ENCODE results near the gene SIN3A.

Gene SIN3A

DNA sequence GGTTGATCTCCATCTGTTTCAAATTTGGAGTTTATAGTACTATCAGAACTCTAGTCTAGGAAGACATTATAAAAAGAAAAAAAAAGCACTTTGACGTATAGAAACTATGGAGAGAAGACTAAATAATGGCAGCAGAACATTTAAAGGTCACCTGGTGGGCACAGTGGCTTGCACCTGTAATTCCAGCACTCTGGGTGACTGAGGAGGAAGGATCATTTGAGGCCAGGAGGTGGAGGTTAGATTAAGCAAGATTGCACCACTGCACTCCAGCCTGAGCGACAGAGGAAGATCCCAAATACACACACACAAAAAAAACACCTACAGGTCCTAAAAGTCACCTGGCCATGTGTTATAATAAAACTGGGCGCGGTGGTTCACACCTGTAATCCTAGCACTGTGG, 13.8 kb downstream of the SIN3A start:
- no peak for TF ChIP-seq NFIC (IDR thresholded peaks at IDR 0.05)
- no peak for TF ChIP-seq YY1 (IDR thresholded peaks at IDR 0.05; ENCODE audit: low read depth)
- no peak for TF ChIP-seq EP300 (IDR thresholded peaks at IDR 0.05; ENCODE audit: borderline replicate concordance)
- TF ChIP-seq, protein P1, sequence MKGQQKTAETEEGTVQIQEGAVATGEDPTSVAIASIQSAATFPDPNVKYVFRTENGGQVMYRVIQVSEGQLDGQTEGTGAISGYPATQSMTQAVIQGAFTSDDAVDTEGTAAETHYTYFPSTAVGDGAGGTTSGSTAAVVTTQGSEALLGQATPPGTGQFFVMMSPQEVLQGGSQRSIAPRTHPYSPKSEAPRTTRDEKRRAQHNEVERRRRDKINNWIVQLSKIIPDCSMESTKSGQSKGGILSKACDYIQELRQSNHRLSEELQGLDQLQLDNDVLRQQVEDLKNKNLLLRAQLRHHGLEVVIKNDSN (IDR thresholded peaks at IDR 0.05) = no peak
- TF ChIP-seq TCF12 (IDR thresholded peaks at IDR 0.05; ENCODE audit: low read depth) = no peak
- TF ChIP-seq CREB1 (IDR thresholded peaks at IDR 0.05; ENCODE audit: low read depth) = no peak
- TF ChIP-seq FOXM1 (IDR thresholded peaks at IDR 0.05; ENCODE audit: borderline replicate concordance, low read depth) = no peak
- TF ChIP-seq, protein P2, sequence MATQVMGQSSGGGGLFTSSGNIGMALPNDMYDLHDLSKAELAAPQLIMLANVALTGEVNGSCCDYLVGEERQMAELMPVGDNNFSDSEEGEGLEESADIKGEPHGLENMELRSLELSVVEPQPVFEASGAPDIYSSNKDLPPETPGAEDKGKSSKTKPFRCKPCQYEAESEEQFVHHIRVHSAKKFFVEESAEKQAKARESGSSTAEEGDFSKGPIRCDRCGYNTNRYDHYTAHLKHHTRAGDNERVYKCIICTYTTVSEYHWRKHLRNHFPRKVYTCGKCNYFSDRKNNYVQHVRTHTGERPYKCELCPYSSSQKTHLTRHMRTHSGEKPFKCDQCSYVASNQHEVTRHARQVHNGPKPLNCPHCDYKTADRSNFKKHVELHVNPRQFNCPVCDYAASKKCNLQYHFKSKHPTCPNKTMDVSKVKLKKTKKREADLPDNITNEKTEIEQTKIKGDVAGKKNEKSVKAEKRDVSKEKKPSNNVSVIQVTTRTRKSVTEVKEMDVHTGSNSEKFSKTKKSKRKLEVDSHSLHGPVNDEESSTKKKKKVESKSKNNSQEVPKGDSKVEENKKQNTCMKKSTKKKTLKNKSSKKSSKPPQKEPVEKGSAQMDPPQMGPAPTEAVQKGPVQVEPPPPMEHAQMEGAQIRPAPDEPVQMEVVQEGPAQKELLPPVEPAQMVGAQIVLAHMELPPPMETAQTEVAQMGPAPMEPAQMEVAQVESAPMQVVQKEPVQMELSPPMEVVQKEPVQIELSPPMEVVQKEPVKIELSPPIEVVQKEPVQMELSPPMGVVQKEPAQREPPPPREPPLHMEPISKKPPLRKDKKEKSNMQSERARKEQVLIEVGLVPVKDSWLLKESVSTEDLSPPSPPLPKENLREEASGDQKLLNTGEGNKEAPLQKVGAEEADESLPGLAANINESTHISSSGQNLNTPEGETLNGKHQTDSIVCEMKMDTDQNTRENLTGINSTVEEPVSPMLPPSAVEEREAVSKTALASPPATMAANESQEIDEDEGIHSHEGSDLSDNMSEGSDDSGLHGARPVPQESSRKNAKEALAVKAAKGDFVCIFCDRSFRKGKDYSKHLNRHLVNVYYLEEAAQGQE (IDR thresholded peaks at IDR 0.05; ENCODE audit: low read depth) = no peak
- TF ChIP-seq TAF1 (IDR thresholded peaks at IDR 0.05; ENCODE audit: low read depth) = no peak
- no peak for TF ChIP-seq CEBPB (IDR thresholded peaks at IDR 0.05)
- no peak for TF ChIP-seq ZBTB7A (IDR thresholded peaks at IDR 0.05; ENCODE audit: low read depth)
- TF ChIP-seq, protein P3, sequence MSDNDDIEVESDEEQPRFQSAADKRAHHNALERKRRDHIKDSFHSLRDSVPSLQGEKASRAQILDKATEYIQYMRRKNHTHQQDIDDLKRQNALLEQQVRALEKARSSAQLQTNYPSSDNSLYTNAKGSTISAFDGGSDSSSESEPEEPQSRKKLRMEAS (IDR thresholded peaks at IDR 0.05) = no peak
- TF ChIP-seq EGR1 (IDR thresholded peaks at IDR 0.05) = no peak
- TF ChIP-seq TEAD4 (IDR thresholded peaks at IDR 0.05) = no peak

DNA sequence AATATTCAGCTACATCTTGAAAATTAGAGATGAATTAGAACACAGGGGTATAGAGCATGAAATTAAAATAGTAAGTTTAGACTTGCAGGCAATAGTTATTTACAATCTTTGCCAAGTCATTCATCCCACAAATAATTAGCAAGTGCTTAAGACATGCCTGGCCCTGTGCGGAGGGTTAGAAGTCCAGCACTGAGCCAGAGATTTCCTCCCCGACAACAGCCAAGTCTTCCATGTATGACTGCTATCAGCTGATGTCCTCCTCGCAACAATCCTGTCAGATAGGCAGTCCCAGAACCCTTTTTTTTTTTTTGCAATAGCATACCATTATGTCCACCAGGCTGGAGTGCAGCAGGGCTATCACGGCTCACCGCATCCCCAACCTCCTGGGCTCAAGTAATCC, 14.6 kb downstream of the SIN3A start:
- TF ChIP-seq, protein P1 (IDR thresholded peaks at IDR 0.05) = no peak
- TF ChIP-seq TEAD4 (IDR thresholded peaks at IDR 0.05) = no peak
- TF ChIP-seq NFIC (IDR thresholded peaks at IDR 0.05) = no peak
- no peak for TF ChIP-seq RAD21 (IDR thresholded peaks at IDR 0.05; ENCODE audit: low read depth)
- TF ChIP-seq, protein P3 (IDR thresholded peaks at IDR 0.05) = no peak
- TF ChIP-seq TCF12 (IDR thresholded peaks at IDR 0.05; ENCODE audit: low read depth) = no peak
- TF ChIP-seq FOXM1 (IDR thresholded peaks at IDR 0.05; ENCODE audit: borderline replicate concordance, low read depth) = no peak
- no peak for TF ChIP-seq YY1 (IDR thresholded peaks at IDR 0.05; ENCODE audit: low read depth)
- no peak for TF ChIP-seq TAF1 (IDR thresholded peaks at IDR 0.05; ENCODE audit: low read depth)
- no peak for TF ChIP-seq CEBPB (IDR thresholded peaks at IDR 0.05)
- no peak for TF ChIP-seq EGR1 (IDR thresholded peaks at IDR 0.05)
- TF ChIP-seq, protein P2 (IDR thresholded peaks at IDR 0.05; ENCODE audit: low read depth) = no peak
- no peak for TF ChIP-seq EP300 (IDR thresholded peaks at IDR 0.05; ENCODE audit: borderline replicate concordance)
- TF ChIP-seq CREB1 (IDR thresholded peaks at IDR 0.05; ENCODE audit: low read depth) = no peak

DNA sequence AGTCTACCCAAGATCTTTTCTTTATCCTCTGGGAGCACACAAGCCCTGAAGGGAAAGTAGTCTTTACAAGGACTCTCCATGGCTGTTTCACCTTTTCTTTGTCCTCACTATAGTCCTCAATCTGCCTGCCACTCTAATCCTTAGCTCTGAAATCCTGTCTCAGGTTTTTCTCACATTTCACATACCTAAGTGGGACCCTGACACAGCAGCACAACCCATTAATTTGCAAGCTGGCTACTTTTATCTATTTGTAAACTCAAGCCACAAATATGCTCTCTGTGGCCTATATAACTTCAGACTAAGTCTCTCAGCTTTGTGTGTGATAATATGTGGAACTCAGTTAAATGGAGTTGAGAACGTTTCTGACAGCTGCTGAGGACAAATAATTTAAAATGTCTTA, 19.8 kb downstream of the SIN3A start:
- TF ChIP-seq ZBTB7A (IDR thresholded peaks at IDR 0.05; ENCODE audit: low read depth) = no peak
- TF ChIP-seq, protein P1 (IDR thresholded peaks at IDR 0.05) = no peak
- TF ChIP-seq, protein P2 (IDR thresholded peaks at IDR 0.05; ENCODE audit: low read depth) = no peak
- TF ChIP-seq FOXM1 (IDR thresholded peaks at IDR 0.05; ENCODE audit: borderline replicate concordance, low read depth) = no peak
- TF ChIP-seq TEAD4 (IDR thresholded peaks at IDR 0.05) = no peak
- no peak for TF ChIP-seq TCF12 (IDR thresholded peaks at IDR 0.05; ENCODE audit: low read depth)
- no peak for TF ChIP-seq CREB1 (IDR thresholded peaks at IDR 0.05; ENCODE audit: low read depth)
- TF ChIP-seq YY1 (IDR thresholded peaks at IDR 0.05; ENCODE audit: low read depth) = no peak
- TF ChIP-seq RAD21 (IDR thresholded peaks at IDR 0.05; ENCODE audit: low read depth) = no peak
- TF ChIP-seq EGR1 (IDR thresholded peaks at IDR 0.05) = no peak
- no peak for TF ChIP-seq NFIC (IDR thresholded peaks at IDR 0.05)
- no peak for TF ChIP-seq EP300 (IDR thresholded peaks at IDR 0.05; ENCODE audit: borderline replicate concordance)
- no peak for TF ChIP-seq TAF1 (IDR thresholded peaks at IDR 0.05; ENCODE audit: low read depth)
- TF ChIP-seq, protein P3 (IDR thresholded peaks at IDR 0.05) = no peak
- TF ChIP-seq CEBPB (IDR thresholded peaks at IDR 0.05) = no peak

Data from Ishikawa (cell line).